GM18873 (cell line): ENCODE results near the gene DGCR6L.
"Not testable (repeated sequence)": the region's sequence is repeated elsewhere in the genome, so short reads cannot be mapped to it uniquely, and the experiment has no call there.

Experiments
- ATAC-seq: cut with Tn5 transposase; IDR thresholded peaks from one replicate; pipeline ENCODE4 v1.9.1; 2021; ENCODE audit warnings: mild to moderate bottlenecking, moderate library complexity, moderate number of reproducible peaks; ENCODE audit not compliant: unreplicated experiment, low FRiP score

DGCR6L gene

GRCh38 chr22:20279662-20280134 lies 40.2 kb downstream of the DGCR6L start:
- ATAC-seq, result no peak

- ATAC-seq, result not testable (repeated sequence)
Observed at GRCh38 chr22:20278726-20279490, 41.0 kb downstream of the DGCR6L start.

- ATAC-seq, result not testable (repeated sequence)
Observed at GRCh38 chr22:20277936-20278635, 41.8 kb downstream of the DGCR6L start.

- ATAC-seq, result no peak
Observed at GRCh38 chr22:20276468-20276867, 43.4 kb downstream of the DGCR6L start.

- ATAC-seq, result no peak
Observed at GRCh38 chr22:20275836-20276235, 44.0 kb downstream of the DGCR6L start.

GRCh38 chr22:20275325-20275724 lies 44.5 kb downstream of the DGCR6L start:
- not testable (repeated sequence) for ATAC-seq

- not testable (repeated sequence) for ATAC-seq
Observed at GRCh38 chr22:20274374-20274773, 45.5 kb downstream of the DGCR6L start.

- ATAC-seq, result no peak
Observed at GRCh38 chr22:20273758-20274181, 46.1 kb downstream of the DGCR6L start.

GRCh38 chr22:20272700-20273099 lies 47.2 kb downstream of the DGCR6L start:
- ATAC-seq, result no peak

- no peak for ATAC-seq
Observed at GRCh38 chr22:20272174-20272573, 47.7 kb downstream of the DGCR6L start.

GRCh38 chr22:20271114-20271994 lies 48.5 kb downstream of the DGCR6L start:
- no peak for ATAC-seq

- ATAC-seq, result not testable (repeated sequence)
Observed at GRCh38 chr22:20270190-20271113, 49.4 kb downstream of the DGCR6L start.

- ATAC-seq, result not testable (repeated sequence)
Observed at GRCh38 chr22:20269673-20270072, 50.2 kb downstream of the DGCR6L start.

- not testable (repeated sequence) for ATAC-seq
Observed at GRCh38 chr22:20269201-20269600, 50.7 kb downstream of the DGCR6L start.

- ATAC-seq, result no peak
Observed at GRCh38 chr22:20268279-20269012, 51.4 kb downstream of the DGCR6L start, which contains the start of gene RTN4R. Gene RTN4R (minus strand): TSS chr22:20268318. CDS start chr22:20268092, 226 bp downstream.

GRCh38 chr22:20267441-20268278 lies 52.2 kb downstream of the DGCR6L start:
- ATAC-seq, result no peak

GRCh38 chr22:20266667-20267440 lies 53.0 kb downstream of the DGCR6L start:
- ATAC-seq, result not testable (repeated sequence)
